Kidney capillary endothelial cell (primary cell): ENCODE results near the gene ABR.

ENCODE experiments used
- DNase-seq: peaks from one replicate; pipeline ENCODE4 v3.0.0-alpha.2; 2018; ENCODE audit warnings: low spot score

The ABR gene

DNA sequence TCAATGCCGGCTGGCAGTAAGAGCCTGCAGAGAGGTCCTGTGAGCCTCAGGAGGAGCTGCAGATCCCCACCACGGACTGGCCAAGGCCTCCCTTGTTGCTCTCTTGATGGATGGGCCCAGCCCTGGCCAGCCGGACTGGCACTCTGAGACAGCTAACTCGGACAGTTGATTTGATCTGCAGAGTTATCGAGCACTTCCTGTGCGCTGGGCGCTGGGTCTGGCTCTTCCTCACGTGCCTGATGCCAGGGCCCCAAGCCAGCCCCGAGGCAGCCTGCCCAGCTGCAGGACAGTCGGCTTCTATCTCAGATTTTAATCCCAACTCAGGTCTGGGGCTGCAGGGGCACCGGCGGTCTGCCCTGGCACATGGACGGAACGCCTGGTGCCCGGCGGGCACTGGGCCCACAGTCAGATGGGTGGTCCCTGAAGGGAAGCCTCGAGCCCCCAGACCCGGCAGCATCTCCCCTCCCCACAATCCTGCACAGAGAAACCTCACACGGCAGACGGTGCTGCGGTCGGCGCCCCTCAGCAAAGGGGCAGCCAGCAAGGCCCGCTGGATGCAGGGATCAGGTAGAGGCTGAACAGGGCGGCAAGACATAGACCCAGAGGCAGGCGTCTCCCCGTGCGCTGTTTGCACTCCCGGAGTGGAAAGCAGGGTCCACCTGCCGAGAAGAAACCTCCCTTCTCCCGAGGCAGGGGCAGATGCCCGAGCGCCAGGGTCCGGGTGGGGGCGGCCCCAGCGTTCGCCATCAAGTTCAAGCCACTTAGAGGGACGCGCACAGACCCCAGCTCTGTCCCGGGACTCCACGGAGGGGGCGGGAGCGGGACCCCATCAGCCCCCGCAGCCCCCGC, 148.9 kb downstream of the ABR start:
- DNase-seq, result no peak

GRCh38 chr17:1029922-1030644, 149.7 kb downstream of the ABR start:
- DNase-seq, result no peak

DNA sequence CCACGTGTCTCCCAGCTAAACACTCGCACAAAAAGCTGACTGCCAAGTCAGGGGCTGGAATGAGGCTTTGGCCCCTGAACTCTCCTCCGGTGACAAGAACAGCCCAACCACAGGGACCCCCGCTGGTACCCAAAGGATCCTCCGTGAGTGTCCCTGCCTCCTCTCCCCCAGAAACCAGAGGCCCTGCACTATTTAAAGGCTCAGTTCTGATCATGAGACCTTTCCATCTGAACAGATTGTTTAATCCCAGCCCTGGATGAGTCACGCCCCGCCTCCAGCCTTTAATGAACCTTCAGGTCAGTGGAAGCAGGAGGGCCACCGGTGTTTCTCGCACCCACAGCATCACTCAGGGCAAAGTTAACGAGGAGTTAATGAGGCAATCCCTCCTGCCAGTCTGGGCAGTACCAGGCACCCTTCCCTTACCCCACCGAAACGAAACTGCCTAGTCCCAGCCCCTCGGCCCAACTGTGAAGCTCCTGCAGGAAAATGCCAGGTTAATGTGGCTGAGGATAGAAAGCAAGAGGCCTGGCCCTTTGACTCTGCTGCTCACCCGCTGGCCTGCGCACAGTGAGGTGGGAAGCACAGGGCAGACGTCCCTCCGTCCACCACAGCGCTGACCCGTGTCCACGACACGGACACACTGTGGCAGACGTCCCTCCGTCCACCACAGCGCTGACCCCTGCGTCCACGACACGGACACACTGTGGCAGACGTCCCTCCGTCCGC, 150.4 kb downstream of the ABR start:
- DNase-seq, result no peak

GRCh38 chr17:1027044-1027443, 152.7 kb downstream of the ABR start:
- no peak for DNase-seq

- no peak for DNase-seq
Observed at GRCh38 chr17:1026599-1026975, 153.2 kb downstream of the ABR start.

GRCh38 chr17:1025733-1026598, 153.8 kb downstream of the ABR start:
- DNase-seq, result no peak

GRCh38 chr17:1024076-1024475, 155.7 kb downstream of the ABR start:
- DNase-seq, result no peak

DNA sequence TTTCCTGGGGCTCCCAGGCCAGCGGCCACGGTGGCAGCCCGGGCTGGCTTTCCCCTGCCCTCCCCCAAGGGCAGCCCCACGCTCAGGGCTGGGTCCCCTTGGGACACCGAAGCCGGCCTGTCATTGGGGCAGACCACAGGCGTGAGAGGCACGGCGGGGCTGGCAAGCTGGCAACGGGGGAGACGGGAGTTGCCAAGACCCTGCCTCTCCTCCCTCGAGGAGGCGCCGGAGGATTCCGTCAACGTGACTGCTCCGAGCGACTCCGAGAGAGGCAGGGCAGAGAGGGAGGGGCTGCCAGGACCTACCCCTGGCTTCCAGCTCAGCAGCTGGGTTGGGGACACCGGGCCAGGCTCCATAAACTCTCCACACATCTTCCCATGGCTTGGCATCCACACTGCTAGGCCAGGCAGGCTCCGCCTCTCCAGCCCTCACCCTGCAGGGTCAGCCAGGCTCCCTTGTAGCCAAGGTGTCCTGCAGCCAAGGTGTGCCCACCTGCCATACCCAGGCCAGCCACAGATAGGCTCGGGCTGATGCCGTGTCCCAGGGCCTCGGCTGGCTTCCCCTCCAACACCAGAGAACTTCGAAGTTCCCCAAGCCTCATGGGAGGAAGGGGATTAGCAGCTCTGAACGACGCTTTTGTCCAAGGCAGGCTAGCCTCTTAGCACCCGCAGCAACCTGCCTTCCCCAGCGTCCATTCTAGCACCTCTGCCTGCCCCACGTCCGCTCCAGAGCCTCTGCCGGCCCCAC, 157.3 kb downstream of the ABR start:
- no peak for DNase-seq

DNA sequence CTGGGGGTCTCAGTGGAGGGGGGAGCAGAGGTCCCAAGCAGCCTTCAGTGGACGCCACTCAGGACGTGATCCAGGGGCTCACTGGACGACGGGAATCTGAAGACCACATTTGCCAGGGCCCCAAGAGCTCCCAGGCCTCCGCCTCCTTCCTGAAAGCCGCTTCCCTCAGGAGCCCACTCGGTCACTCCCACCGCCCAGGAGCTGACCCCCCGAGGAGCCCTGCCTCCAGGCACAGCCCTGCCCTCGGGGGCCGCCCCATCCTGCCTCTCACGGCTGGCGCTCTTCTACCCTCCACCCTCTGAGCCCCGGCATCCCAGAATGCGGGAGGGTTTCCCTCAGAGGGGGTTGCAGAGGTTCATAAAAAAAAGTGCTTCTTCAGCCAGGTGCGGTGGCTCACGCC, 158.6 kb downstream of the ABR start:
- no peak for DNase-seq

- no peak for DNase-seq
Observed at GRCh38 chr17:1019451-1019850, 160.3 kb downstream of the ABR start.

DNA sequence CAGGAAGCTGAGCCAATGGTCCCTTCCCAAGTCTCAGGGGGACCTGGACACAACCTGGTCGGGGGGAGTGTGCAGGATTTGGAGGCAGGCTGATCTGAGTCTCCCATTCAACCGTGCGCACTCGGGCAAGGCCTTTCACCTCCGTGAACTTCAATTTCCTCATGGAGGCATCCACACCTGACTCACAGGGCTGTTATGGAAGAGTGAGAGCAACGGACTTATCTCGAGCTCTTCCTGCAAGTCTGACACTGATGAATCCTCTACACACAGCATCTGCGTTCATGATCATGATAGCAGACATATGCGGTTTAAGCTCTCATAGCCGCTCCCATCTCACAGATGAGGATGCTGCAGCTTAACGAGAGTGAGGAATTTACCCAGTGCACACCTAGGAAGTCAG, 161.2 kb downstream of the ABR start:
- no peak for DNase-seq

GRCh38 chr17:1013729-1014090, 166.1 kb downstream of the ABR start:
- no peak for DNase-seq

- DNase-seq, result no peak
Observed at GRCh38 chr17:1012823-1013728, 166.7 kb downstream of the ABR start.

DNA sequence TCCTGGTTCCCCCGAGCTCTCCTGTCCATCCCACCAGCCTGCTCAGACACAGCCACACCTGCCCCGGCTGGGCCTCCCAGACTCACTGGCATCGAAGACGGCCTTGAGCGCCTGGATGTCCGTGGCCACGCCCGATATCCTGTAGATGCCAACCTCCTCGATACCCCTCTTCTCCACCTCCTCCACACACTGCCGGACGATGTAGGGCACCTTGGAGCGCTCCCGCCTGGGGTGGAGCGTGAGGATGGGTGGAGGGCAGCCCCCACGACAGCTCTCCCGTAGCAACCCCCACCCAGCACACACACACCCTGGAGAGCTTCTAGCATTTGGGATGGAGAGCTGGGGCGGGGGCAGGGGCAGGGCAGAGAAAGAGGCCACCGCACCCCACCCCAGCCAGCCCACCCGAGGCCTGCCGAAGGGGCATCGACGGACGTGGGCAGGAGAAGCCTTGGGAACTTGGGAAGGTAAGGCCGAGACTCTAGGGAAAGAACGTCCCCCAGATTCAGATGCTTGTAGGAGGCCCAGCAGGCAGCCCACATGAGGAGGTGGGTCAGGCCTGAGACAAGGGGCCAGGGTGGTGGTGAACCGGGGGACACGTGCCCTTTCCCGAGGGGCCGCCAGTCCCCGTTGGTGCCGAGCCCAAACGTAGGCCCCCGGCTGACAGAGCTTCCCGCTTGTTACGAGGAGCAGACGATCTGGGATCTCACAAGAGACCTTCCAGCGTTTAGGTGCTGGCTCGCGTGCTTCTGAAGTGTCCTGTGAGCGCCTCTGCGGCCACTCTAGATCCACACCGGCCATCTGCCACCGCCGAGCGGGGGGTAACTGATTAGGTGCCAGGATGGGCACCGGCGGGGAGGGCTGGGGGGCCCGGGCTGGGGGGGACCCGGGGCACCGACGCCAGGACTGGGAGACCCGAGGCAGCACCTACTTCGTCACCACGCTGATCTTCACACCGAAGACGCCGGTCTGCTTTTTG, 167.7 kb downstream of the ABR start:
- DNase-seq, result no peak

DNA sequence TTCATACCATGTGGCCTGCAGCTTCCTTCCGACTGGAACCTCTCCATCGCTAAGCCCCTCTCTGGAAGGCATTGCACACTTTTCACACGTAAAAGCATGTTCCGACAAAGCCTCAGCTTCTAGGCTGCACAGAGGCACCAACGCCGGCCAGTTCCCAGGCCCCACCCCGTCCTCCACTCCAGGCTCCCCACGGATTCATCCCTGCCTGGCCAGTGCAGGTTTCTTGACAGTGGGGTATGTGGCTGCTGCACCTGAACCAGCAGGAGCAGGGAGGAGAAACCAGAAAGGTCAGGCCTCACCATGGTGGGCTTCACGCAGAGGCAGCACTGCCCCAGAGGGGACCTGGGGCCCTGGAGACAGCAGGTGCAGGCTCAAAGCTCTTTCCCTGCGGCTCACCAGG, 168.6 kb downstream of the ABR start:
- no peak for DNase-seq

DNA sequence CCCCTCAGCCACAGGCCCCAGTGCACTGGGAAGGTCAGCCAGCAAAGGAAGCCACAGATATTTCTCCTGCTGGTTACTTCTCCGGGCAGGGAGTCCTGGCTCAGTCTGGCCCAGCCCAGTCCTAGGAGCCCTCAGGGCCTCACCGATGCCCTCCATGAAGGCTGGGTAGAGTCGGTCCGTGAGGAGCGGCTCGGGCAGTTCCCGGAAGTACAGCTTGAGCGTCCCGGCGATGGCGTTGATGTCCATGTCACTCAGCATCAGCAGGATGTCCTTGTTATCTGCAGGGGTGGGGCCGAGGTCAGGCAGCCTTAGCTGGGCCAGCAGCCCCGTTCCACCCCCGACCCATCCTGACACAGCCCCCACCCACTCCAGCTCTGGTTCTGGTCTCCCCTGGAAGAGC, 169.2 kb downstream of the ABR start:
- DNase-seq, result no peak

GRCh38 chr17:1010086-1010450, 169.7 kb downstream of the ABR start:
- no peak for DNase-seq

- DNase-seq, result no peak
Observed at GRCh38 chr17:1009229-1010085, 170.3 kb downstream of the ABR start.
